GM19438 (cell line): ENCODE results near the gene PID1.

Experiments used
- ATAC-seq: cut with Tn5 transposase; IDR thresholded peaks from one replicate; pipeline ENCODE4 v1.9.1; 2021; ENCODE audit warnings: low read depth; ENCODE audit not compliant: unreplicated experiment

Gene PID1

DNA sequence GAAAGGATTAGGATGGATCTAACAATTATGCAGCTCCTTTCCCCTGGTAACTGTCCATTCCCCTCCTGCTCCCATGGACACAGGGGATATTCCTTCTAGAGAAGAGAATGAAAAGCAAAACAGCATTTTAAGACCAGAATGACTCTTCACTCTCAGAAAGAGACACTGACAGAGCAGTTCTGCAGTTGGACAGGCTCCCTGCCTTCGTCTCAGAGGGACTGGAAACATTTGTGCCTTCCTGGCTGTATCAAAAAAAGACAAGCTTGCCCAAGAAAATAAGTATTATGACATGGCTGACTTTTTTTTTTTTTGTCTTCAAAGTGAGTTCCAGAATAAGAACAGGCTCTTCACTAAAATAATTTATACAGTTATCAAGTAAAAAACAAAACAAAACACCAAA is 9.5 kb downstream of the PID1 start:
- ATAC-seq = no peak

DNA sequence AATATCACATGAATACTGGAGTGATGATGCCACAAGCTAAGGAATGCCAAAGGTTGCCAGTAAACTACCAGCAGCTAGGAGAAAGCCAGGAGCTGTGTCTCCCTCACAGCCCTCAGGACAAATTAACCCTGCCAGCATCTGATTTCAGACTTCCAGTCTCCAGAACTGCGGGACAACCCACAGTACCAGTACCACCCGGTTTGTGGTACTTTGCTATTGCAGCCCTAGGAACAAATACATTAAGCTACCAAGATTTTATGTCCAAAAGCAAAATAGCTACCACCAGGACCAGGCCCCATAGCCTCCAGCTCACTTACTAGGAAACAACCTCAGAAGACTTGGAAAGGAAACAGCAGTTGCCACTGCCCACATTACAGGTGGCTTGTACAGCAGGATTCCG is 10.0 kb downstream of the PID1 start:
- ATAC-seq = no peak

DNA sequence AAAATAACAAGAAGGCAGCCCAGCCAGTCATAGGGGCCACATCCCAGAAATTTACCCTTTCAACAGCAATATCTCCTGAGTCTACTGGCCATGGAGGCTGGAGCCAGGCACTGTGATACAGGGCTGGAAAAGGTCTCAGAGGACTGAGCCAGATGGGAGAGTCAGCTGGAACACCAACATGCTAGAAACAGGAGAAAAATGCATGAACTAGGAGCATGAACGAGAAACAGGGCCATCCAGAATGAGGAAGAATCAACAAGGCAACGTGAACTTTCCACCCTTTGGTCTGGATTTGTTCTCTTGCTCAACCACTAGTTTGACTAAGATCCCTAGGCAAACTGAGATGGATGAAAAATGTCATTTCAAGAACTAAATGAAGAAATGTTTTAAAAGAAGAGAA is 13.1 kb downstream of the PID1 start:
- no peak for ATAC-seq

DNA sequence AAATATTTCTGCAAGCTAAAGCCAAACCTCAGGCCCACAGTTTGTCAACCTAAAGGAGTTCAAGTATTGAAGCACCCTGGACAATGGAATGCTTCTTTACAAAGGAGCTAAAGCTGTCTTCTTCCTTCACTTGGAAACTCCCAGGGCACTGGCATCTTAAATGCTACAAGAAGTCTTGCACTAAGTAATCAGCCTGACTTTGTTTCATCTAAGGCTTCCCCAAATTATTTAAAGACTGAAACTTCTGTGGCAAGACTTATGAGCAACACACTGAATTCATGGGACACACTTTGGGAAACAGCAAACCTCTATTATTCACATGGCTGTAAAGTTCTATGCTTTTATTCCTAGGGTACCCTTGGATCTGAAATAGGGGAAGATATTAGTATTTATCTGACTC is 14.7 kb downstream of the PID1 start:
- no peak for ATAC-seq

DNA sequence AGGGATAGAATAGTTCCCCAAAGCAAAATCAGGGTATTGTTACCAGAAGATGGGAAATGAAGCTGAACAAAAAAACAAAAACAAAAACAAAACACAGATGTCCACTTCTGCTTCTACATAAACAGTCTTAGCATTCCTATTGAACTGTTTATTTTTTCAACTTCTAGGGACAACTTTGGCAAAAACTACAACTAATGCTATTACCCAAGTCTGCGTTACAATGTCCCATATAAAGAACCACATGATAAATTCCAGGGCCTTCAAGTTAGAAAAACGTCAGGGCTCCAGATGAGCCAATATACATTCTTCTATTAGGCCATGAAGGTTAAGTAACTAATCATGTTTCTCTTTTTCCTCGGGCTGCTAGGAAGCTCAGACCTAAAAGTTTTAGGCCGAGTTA is 16.9 kb downstream of the PID1 start:
- no peak for ATAC-seq

DNA sequence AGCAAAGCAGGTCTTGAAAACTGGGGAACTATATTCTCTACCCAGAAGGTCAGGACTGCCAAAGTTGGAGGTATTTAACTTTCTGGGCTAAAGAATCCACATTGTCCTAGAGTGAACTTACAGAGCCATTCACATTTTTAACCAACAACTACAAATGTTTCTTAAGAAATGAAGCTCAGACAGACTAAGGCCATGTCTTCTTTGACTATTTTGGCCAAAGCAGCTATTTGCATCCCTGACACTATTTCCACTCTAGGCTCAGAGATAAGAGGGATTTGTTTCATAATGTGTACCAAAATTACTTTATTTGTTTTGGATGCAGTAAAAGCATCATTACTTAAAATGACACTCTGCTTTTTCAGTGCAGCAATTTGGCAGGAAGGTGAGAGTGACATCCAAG is 18.1 kb downstream of the PID1 start:
- no peak for ATAC-seq

DNA sequence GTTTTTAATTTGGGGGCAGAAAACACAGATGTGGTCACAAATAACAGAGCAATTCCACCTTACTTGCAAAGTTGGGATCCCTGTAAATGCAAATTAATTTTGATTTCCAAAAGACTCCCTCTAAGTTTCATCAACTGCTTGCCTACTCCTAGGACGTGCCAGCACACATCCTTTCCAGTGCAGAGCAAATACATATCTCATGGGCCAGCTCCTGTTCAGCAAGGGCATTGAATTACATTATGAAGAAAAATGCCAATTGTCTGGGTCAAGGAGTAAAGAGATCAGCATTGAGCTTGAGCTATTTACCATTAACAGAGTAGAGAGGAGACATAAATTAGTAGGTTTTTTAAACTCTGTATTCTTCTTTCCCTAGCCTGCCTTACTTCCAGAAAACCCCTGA is 18.8 kb downstream of the PID1 start:
- ATAC-seq = no peak

DNA sequence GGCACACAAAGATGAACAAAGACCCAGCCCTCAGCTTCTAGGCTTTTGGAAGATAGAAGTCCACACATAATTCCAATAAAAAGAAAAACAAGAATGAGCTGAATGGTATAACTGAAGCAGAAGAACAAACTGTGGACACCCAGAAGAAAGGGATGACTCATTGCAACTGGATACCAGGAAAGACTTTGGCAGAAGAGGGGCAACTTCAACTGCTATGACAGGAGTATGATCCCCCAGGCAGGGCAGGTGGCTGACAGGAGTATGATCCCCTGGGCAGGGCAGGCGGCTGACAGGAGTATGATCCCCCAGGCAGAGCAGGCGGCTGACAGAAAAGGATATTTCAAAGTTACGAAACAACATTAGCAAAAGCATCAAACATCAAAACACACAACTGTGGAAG is 21.6 kb downstream of the PID1 start:
- ATAC-seq = no peak

DNA sequence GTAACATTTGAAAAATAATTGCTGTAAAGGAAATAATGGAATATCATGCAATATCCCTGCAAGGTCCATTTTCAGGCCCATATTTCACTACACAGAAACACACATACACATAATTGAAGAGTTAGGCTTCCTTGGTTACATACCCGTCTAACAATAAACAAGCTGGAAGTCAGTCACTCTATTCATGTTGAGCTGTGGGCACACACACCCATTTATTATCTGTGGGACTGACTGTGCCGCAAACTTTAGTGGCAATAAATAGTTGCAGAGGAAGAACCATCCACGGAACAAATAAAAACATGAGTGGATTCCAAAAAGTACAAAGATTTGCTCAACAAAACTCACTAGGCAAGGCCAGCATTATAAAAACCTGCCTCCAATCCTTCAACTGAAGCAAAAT is 24.8 kb downstream of the PID1 start:
- ATAC-seq = no peak

DNA sequence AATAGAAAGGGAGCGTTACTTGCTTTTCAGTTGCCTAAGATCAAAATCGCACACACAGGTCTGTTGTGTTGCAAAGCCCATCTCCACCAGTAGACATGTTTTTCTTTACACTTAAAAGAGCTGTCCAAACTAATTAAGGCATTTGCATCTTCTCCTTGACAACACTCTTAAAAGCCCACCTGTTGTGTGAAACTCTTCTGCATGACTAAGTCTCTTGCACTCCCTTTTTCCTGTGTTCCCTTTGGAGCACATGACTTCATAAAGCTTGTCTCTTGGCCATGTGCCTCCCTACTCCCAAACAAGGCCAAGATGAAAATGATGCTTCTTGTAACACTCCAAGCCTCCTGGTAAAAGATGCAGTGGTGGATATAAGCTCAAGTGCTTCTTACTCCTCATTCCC is 26.1 kb downstream of the PID1 start:
- ATAC-seq = no peak

DNA sequence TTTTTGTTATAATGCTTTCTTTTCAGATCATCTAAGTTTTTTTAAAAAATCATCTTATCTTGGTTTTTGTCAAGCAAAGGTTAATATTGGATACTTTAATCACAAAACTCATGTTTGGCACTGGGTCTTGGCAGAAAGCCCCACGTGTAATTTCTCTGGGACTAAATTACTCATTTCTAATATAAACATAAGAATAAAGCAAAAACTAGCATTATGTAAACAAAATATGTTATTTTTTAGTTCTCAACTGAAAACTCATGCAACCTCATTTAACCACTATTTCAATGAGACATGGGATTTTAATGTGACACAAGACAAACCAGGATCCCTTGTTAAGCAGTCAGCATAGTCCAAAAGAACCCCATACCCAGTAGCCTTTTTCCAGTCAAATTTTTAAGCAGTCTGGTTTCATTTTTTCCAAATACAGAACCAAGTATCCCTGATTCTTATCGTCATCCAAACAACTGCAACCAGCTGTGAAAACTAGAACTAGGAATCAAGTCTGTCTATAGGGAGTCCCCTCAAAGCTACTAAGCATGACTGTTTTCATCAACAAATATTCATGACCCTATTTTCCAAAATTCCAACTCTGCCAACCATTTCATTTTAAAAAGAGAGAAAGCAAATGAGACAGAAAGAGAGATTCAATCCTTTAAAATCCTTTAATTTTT is 27.1 kb downstream of the PID1 start:
- ATAC-seq = no peak

DNA sequence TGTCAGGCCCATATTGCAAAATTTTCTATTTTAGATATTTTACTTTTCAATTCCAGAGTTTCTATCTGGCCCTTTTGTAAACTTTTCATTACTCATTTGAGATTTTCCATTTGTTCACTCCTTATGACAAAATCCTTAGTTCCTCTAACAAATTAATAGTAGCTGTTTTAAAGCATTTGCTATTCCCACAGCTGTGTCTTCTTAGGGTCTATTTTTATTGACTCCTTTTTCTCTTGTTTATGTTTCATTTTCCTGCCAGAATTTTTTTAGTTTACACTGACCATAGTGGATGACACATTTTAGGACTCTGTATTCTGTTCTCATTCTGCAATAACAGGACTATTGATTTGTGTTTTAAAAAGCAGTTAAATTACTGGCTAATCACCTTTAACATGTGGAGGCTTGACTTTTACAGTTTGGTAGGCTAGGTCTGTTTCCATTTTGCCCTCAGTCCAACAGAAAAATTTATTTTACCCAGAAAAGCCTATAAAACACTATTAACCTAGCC is 30.0 kb downstream of the PID1 start:
- ATAC-seq = no peak

DNA sequence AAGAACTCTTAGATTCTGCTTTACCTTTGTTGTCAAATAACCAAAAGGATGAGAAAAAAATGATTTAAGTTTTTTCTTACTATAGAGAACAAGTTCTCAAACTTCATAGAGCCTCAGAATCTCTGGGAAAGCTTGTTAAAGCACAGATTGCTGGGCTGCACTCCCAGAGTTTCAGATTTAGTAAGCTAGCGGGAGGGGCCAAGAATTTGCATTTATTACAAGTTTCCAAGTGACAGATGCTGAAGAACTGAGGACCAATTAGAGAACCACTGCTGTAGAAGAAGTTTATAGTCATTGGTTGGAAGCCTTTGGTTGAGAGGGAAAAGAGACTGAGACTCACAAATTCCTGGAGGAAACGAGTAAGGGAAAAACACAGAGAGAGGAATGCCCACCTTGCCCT is 32.1 kb downstream of the PID1 start:
- no peak for ATAC-seq

DNA sequence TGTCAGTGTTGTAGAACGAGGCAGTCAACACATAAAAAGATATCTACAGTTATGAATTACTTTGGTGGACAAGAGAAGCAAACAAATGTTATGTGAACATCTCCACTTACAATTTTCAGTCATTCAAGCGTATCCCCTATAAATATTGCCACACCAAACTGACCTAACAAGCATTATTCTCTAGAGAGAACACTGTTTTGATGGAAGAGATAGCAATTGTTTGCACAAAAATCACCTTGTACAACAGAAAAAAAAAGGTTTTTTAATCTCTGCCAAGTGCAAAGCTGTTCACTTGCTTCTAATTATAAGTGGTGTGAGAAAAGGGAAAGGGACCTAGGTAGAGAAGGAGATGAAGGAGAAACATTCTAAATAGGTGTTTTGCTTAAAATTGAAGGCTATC is 33.8 kb downstream of the PID1 start:
- no peak for ATAC-seq

DNA sequence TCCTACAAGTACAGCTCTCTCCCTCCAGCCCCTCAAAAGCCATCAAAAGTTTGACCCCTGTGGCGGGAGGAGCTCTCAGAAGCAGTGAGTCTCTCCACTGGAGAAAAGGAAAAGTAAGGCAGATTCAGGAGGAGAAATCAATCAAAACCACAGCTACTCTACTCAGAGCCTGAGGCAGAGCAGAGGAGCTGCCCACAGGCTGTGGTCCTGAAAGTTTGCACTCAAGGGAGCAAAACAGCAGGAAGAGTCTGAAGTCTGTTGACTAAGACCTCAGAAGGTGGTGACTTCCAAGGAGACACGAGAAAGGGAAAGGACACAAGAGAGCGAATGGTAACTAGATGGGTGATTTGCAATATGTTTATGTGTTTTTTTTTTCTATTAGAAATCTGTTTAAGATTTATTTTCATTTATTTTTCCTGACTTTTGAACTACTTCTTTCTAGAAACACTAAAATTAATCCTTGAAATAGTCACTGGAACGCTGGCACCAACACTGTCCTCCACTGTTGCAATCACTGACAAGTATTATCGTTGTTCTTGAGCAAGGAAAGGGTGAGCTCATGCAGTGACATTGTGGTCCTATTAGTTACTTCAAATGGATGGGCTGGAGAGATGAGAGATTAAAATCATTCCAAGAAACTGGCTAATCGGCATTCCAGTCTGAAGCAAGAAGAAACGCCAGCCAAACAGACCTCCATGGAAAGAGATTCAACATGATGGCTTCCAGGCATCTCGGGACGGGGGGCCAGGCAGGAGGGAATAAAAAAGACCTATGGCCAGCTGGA is 35.8 kb downstream of the PID1 start:
- ATAC-seq = no peak

DNA sequence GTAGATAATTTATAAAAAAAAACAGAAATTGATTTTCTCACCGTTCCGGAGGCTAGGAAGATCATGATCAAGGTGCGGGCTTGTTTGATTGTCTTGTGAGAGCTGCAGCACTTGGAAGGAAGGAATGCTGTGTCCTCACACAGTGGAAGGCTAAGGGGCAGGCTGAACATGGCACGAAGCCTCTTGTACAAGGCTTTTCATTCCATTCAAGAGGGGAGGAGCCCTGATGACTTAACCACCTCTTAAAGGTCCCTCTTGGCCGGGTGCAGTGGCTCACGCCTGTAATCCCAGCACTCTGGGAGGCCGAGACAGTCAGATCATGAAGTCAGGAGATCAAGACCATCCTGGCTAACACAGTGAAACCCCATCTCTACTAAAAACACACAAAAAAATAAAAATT is 39.2 kb downstream of the PID1 start:
- ATAC-seq = no peak

DNA sequence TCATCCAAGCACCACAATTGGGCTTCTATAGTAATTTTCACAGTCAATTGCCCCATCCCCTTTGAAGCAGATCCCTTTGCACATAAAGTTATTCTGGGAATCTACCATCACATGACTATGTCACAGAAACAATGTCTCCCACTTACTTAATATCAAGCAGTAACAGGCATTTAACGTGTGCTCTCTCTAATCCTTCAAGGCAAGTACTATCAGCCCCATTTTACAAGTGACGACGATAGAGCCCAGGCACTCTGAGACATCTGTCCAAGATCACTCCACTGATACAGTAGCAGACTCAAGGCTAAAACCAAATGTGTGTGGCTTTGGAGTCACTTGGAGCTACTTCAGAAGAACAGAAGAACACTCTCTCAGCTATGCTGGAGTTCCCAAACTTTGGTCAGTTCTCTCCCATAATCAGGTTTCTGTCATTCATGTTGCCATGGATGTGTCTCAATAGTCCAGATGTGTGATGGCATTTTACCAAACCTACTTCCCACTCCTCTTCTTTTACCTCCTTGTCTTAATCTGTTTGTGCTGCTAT is 39.7 kb downstream of the PID1 start:
- ATAC-seq = no peak

DNA sequence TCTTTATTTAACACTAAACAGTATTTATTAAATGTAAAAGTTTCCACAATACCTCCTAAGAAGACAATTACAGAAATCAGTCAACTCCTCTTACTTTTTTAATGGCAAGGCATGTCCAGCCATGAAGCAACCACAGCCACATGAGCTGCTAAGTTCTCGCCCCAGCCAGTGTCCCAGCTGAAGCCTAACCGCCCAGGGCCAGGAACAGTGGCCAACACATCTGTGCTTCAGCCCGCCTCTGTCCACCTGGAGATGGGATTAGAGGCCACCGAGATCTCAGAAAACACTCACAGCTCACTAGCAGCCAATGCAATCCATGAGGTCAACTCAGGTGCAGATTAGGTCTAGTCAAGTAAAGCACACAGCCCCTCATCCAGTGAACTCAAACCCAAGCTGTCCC is 40.2 kb downstream of the PID1 start:
- ATAC-seq = no peak

DNA sequence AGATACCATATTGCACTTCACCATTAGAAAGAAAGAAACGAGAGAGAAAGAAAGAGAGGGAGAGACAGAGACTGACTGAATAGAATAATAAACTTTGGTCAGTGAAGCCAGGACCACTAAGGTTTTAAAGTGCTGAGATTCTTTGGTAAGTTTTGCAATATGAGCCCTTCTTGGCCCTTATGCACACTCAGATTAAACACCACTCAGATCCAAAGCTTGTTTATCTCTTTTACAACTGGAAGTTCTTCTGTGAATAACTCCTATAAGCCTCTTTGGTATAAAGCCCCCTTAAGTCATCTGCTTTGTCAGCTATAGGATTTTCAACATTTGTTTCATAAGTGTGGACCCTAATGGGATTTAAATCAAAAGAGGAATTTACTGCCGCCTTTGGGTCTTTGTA is 40.8 kb downstream of the PID1 start:
- ATAC-seq = no peak

DNA sequence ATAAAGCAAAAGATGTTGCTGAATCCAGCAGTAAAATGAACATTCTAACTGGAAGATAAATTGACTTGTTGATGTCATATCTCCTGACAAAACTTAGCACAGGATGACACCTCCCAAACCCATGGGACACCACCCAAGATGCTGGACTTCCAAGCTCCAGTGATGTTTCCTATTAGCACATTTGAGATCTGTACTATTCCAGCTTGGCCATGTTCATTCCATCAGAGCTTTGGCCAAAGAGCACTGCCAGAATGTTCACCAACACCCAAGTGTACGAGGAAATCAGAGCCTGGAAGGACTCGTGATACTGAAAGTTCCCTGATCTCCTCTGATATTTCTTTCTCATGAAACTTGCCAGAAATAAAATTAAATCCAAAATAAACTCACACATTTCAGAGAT is 44.7 kb downstream of the PID1 start:
- no peak for ATAC-seq

DNA sequence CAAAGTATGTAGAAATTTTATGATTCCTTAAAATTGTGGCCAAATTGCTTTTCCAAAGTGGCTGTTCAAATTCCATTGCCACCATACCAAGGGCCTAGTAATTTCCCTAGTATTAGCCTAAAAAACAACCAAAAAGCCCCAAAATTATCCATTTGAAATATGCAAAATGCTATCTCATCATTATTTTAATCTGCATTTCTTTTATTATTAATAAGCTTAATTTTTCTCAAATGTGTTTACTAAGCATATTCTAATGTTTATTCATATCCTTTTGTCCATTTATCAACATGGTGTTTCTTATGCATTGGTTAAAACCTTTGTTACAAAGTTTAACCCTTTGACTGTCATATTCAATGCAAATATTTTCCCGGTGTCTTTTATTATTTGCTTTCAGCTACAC is 48.0 kb downstream of the PID1 start:
- no peak for ATAC-seq

DNA sequence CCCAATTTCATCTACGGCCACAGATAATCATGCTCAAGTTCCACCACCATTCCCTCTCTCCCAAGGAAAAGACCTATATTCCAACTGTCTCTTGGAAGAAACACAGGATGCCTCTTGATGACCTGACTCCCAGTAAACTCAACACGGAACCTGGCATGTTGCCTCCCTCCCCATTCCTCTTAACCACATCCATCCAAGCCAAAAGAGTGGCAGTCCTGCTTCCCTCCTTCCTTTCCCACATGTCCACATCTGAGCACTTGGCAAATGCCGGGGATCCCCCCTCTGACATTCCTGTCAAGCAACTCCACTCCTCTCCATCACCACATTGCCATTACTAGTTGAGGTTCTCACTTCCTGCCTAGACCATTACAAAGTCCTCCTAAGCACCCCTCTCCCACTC is 49.4 kb downstream of the PID1 start:
- ATAC-seq = no peak
